HG02798 (cell line): ENCODE results near the gene FICD.

Experiments
- ATAC-seq: cut with Tn5 transposase; IDR thresholded peaks from one replicate; pipeline ENCODE4 v1.9.1; 2021; ENCODE audit warnings: mild to moderate bottlenecking; ENCODE audit not compliant: unreplicated experiment, poor library complexity

The FICD gene

DNA sequence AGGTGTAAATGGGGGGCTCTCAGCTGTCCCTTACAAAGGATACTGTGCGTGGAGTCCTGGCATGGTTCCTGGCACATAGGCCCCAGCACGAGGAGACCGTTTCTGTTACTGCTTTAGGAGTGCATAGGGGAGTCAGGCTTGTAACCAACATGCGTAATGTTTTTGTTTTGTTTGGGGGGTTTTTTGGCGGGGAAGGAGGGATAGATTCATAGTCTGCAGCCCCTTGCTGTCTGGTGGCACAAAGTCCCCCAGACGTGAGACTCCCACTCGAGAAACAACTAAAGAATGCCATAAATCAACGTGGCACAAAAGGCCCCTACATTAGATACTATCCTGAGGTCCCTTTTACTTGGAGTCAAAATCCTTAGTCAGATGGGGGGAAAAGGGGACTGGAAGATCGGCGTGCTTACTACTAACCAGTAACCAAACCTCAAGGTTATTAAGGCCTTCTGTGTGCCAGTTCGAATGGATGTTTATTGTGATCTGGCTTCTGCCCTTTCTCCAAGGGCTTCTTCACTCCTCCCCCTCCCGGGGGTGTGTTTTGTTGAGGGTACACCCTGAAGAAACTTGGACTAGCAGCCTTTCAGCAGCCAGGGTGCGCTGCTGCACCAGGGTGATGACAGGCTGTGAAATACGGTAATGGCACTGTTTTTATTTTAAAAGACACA lies 48.2 kb downstream of the FICD start:
- peak; percentile 37 for ATAC-seq

DNA sequence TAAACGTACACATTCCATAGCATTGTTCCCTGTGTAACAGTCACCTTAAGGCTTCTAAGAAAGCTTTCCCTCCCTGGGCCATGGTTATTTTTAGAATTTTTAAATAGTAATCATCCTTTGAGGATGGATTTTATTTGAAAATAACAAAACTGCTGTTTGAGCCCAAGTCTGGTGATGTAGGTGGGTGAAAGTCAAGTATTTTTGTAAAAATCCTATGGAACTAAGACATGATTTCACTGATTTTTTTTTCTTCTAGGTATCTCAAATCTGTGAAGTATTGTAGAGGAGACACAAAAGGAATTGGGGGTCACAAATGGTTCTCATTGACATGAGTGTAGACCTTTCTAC lies 48.7 kb downstream of the FICD start:
- ATAC-seq = no peak

DNA sequence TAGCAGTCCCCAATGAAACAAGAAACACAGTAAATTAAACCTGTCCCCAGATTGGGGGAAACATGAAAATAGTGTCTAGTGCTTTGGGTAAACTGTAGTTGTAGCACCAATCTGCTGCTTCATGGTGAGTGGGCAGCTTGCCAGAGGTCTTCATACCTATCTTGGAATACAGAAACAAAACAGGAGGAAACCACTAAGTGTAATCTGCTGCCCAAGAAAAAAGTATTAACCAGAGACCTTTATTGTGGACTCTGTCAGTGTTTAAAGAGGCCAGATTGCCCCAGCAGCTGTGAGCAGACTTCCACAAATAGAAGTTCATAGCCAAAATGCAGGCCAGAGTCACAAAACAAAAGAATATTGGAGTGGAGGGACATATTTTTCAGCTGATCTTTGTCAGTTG lies 49.6 kb downstream of the FICD start:
- no peak for ATAC-seq

DNA sequence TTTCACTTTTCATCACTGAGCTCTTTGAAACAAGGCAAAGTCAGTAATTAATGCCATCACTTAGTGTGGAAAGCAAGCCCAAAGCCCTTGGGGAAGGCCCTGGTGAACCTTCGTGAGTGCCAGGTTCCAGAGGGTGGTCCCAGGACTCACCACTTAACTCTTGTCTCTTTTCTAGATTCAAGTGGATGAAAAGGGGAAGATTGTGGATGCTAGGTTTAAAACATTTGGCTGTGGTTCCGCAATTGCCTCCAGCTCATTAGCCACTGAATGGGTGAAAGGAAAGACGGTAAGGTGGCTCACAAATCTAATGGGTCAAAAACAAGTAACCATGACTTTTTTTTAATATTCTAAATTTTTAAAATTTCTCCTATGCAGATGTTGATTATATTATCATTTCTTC lies 50.1 kb downstream of the FICD start:
- ATAC-seq = no peak

DNA sequence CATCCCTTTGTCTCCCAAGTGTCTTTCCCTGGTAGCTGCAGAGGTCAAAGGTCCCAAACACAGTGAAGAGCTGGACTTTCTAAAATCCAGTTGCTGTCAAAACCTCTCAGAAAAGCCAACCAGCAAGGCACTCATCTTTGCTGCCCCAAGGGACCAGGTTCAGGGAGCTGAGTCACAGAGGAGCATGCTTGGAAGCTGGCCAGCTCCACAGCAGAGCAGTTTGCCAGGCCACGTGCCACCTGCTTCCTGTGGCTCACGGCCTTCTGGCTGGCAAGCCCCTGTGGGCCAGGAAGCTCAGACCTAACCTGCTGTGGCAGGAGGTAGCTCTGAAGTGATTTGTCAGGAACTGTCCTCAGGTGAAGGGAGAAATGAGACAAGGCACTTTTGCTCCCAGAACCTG lies 50.9 kb downstream of the FICD start:
- ATAC-seq = no peak

DNA sequence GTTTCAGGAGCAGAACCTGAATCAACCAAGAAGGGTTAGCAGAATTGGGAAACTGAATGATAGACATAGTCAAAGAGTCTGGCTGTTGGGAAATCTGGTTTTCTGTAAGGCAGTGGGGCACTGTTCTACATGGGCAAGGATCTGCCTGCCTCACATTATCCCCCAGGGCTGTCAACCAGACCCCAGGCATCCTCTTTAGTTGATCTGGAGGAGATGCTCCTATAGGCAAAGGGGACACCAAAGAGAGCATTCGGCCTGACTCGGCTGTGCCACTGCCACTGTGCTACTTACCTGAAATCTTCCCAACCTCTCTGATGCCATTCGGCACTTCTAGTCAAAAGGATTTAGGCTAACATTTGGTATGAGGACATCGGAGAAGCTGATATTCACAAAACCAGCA lies 51.4 kb downstream of the FICD start:
- no peak for ATAC-seq

DNA sequence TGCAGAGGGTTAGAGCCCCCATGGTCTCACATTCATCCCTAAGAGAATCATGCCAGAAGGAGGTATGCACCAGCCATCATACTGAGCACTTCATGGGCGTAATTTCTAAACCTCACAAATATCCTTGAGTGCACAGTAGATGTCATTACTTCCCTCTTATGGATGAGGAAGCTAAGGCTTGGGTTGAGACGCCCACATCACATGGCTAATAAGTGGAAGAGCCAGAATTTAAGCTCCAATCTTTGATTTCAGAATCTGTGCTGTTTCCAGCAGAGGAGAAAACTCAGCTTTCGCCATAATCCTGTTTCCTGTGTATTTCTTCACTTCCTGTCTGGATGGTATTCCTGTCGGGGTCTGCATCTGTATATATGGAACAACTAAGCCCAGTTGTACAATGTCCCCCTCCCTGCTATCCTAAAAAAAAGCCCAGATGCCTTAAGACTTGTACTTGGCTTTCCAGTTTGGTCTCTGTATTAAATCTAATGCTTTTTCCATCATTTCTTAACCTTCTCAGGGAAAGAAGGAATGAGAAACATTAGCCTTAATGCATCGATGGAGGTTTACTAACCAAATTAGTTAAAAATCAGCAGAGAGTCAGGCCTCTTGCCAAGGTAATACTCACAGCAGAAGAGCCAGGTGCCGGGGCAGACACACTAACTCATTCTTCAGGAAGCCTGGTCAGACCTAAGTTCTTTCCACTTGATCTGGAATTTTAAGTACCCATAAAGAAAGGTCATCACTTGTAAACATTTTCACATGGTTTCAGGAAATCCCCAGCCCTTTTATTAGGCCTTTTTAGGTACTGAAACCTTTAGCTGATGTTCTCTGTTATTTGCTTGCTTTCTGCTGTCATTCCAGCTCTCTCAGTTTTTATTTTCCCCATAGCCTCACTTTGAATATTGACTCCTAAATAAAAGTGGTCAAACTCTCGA lies 52.6 kb downstream of the FICD start:
- ATAC-seq = no peak

DNA sequence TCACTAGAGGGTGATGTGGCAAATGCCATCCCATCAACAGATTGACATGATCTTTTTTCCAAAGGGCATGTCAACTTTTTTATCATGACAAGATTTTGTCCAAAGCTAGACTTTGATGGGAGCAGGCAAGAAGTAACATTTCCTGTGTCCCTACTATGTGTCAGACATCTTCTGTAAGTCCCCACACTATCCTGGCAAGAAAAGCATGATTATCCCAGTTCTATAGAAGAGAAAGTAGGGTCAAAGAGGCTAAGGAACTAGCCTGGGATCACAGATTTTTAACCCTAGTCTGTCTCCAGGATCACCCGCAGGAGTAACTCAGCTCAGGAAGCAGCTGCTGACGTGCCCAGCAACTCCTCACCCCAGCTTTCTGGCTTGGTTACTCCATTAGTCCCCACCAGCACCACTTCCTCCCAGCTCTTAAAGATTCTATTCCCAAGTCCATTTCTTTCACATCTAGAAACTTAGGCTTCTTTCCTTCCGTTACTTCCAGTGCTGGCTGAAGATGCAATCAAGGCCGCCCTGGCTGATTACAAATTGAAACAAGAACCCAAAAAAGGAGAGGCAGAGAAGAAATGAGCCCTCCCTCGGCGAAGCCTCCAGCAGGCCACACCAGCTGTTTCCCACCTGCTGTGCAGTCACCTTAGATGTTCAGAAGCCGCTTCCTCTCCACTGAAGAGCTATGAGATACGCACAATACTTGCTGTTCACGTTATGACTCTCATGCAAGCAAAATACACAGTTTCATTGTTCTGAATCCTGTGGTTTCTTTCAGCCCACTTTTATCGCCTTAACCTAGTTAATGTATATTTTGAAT lies 53.5 kb downstream of the FICD start:
- peak; percentile 78 for ATAC-seq
